Panc1 (cell line): ENCODE data around the gene AHRR. TPM values are rescaled to one million over a fixed set of nuclear protein-coding genes. Genes with fewer than 3 reads are reported as not detected.

Experiments
- ATAC-seq: fragments of 200-7000 bp; cut with Tn5 transposase; 2 replicates; pipeline ENCODE4 v1.9.1; 2020; ENCODE audit warnings: mild to moderate bottlenecking, moderate library complexity
- BruUV-seq: library from RNA; stranded (reverse); fragments of 400-500 nt; replicated peaks from 2 replicates; lab custom pipeline; 2021; lab: Mats Ljungman, UMichigan
- CTCF ChIA-PET: fragments of 300-600 bp; sonication (Branson Sonifier 250); formaldehyde crosslinking; loops from one replicate; lab custom pipeline; 2022; ENCODE audit warnings: antibody characterized with exemption; lab: Charles Lee
- POLR2A ChIA-PET: fragments of 300-600 bp; sonication (Branson Sonifier 250); formaldehyde crosslinking; loops from one replicate; lab custom pipeline; 2022; ENCODE audit warnings: antibody characterized with exemption; lab: Charles Lee
- DNase-seq: peaks from one replicate; pipeline ENCODE4 v3.0.0-alpha.2; 2010; ENCODE audit warnings: low read depth, low spot score
- H3K27ac ChIP-seq: 2 replicates; pipeline ENCODE4 v1.5.1; 2011; ENCODE audit warnings: mild to moderate bottlenecking, low read length, inconsistent platforms
- H3K27me3 ChIP-seq: fragments of 200-500 bp; sonication (Bioruptor generic); 2 replicates; pipeline ENCODE4 v1.6.0; 2014; ENCODE audit warnings: low read length, inconsistent platforms; ENCODE audit not compliant: control insufficient read depth, insufficient read depth
- H3K36me3 ChIP-seq: fragments of 200-500 bp; sonication (Bioruptor generic); 2 replicates; pipeline ENCODE4 v1.5.1; 2014; ENCODE audit warnings: inconsistent platforms, mild to moderate bottlenecking, low read length, moderate library complexity; ENCODE audit not compliant: control insufficient read depth, insufficient read depth
- H3K4me1 ChIP-seq: 2 replicates; pipeline ENCODE4 v1.5.1; 2011; ENCODE audit warnings: inconsistent platforms, mild to moderate bottlenecking, low read length, moderate library complexity; ENCODE audit not compliant: control insufficient read depth, insufficient read depth
- H3K4me3 ChIP-seq, 2 experiments: 2 replicates each; pipeline ENCODE4 v1.5.1; 2011 to 2012; ENCODE audit warnings: low read depth in 2 of 2, low read length in 2 of 2, mild to moderate bottlenecking in 2 of 2, inconsistent platforms in 1 of 2, moderate library complexity in 1 of 2
- H3K9me3 ChIP-seq: fragments of 200-500 bp; sonication (Bioruptor generic); 2 replicates; pipeline ENCODE4 v1.5.1; 2014; ENCODE audit warnings: low read depth, mild to moderate bottlenecking, inconsistent platforms, low read length, moderate library complexity; ENCODE audit not compliant: control insufficient read depth, insufficient read depth
- CTCF ChIP-seq: fragments of 450-650 bp; IDR thresholded peaks from 2 replicates; pipeline ENCODE4 v1.5.1; 2017; ENCODE audit warnings: mild to moderate bottlenecking
- POLR2AphosphoS5 ChIP-seq: IDR thresholded peaks from 2 replicates; pipeline ENCODE4 v1.6.1; 2012; ENCODE audit warnings: mild to moderate bottlenecking, low read depth, low read length, moderate library complexity
- REST ChIP-seq, 2 experiments: IDR thresholded peaks; 2 replicates each; pipeline ENCODE4 v1.6.1; 2011 to 2012; ENCODE audit warnings: low read depth in 2 of 2, control low read depth in 1 of 2, low read length in 1 of 2, mild to moderate bottlenecking in 1 of 2, moderate library complexity in 1 of 2; ENCODE audit not compliant: insufficient read depth in 1 of 2
- SIN3A ChIP-seq: IDR thresholded peaks from 2 replicates; pipeline ENCODE4 v1.6.1; 2012; ENCODE audit warnings: low read depth, mild to moderate bottlenecking, low read length, moderate library complexity, borderline replicate concordance; ENCODE audit not compliant: insufficient read depth
- TCF7L2 ChIP-seq: IDR thresholded peaks from 2 replicates; pipeline ENCODE4 v1.6.1; 2011; ENCODE audit warnings: mild to moderate bottlenecking, low read depth, low read length, inconsistent platforms
- in situ Hi-C: cut with HindIII; loops from 2 replicates; pipeline ENCODE4 v1.10.0; 2016; ENCODE audit warnings: low sequenced_read_pairs, low pct_unique_long_range_greater_than_20kb
- intact Hi-C: fragments of 100-400 bp; cut with micrococcal nuclease; formaldehyde crosslinking; loops from one replicate; pipeline ENCODE4 v1.10.0; 2022; ENCODE audit not compliant: unreplicated experiment
- total RNA-seq: library from RNA; stranded (reverse); gene quantifications from one replicate; pipeline ENCODE4 v1.2.1, GENCODE V29; 2021; ENCODE audit not compliant: unreplicated experiment

AHRR gene
- total RNA-seq, 1 experiment from 2014 or later, result 23.6 TPM

GRCh38 chr5:420632-421286 lies 99.2 kb downstream of the AHRR start:
- BruUV-seq, result no TSS peak
- no peaks in the 10 kb centered on the region for H3K9me3 ChIP-seq
- intact Hi-C loops (no loop called here), in situ Hi-C loops (no loop called here)
- no peaks in the 10 kb centered on the region for H3K4me1 ChIP-seq
- H3K36me3 ChIP-seq, result no peaks in the 10 kb centered on the region
- CTCF ChIA-PET, result no interaction called here
- TF ChIP-seq CTCF (no peak), POLR2AphosphoS5 (no peak), TCF7L2 (no peak), SIN3A (no peak), REST (IDR thresholded peaks at IDR 0.05; ENCODE audit: insufficient read depth in 1 of 2, low read depth in 2 of 2, low read length in 1 of 2) (no peak)
- no peak overlapping the region for H3K27ac ChIP-seq
- no peak for DNase-seq
- no peaks in the 10 kb centered on the region for H3K27me3 ChIP-seq
- no peak overlapping the region for H3K4me3 ChIP-seq
- POLR2A ChIA-PET, result no interaction called here
- no peak for ATAC-seq

- no TSS peak for BruUV-seq
- CTCF ChIA-PET, result no interaction called here
- intact Hi-C loops, result no loop called here
Measured at GRCh38 chr5:421287-421880, 99.9 kb downstream of the AHRR start.

More at GRCh38 chr5:421287-421880, 99.9 kb downstream of the AHRR start:
- Histone ChIP-seq H3K36me3 (no peaks in the 10 kb centered on the region), H3K27me3 (no peaks in the 10 kb centered on the region), H3K4me3 (no peak overlapping the region), H3K4me1 (no peaks in the 10 kb centered on the region), H3K9me3 (no peaks in the 10 kb centered on the region), H3K27ac (no peak overlapping the region)
- DNase-seq (no peak), ATAC-seq (no peak)
- TF ChIP-seq SIN3A, result no peak
- no peak for TF ChIP-seq CTCF
- TF ChIP-seq REST (IDR thresholded peaks at IDR 0.05; ENCODE audit: insufficient read depth in 1 of 2, low read depth in 2 of 2, low read length in 1 of 2), result no peak
- TF ChIP-seq POLR2AphosphoS5, result no peak
- no peak for TF ChIP-seq TCF7L2
- in situ Hi-C loops, result no loop called here
- POLR2A ChIA-PET, result no interaction called here
